ENCODE data around the gene EGF. TPM values are rescaled to one million over a fixed set of nuclear protein-coding genes. Genes with fewer than 3 reads are reported as not detected.

Gene EGF
- total RNA-seq, 1 donor from 2014 or later = 1.0 TPM

DNA sequence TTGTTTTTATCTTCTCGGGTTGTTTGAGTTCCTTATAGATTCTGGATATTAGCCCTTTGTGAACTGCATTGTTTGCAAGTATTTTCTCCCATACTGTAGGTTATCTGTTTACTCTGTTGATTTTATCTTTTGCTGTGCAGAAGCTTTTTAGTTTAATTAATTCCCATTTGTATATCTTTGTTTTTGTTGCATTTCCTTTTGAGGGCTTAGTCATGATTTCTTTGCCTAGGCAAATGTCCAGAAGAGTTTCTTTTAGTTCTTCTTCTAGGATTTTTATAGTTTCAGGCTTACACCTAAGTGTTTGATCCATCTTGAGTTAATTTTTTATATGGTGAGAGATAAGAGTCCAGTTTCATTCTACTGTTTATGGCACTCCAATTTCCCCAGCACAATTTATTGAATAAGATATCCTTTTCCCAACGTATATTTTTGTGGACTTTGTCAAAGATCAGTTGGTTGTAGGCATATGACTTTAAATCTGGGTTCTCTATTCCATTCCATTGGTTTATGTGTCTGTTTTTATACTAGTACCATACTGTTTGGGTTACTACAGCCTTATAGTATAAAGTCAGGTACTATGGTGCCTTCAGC, 54.3 kb downstream of the EGF start:
- DNase-seq = no peak

DNA sequence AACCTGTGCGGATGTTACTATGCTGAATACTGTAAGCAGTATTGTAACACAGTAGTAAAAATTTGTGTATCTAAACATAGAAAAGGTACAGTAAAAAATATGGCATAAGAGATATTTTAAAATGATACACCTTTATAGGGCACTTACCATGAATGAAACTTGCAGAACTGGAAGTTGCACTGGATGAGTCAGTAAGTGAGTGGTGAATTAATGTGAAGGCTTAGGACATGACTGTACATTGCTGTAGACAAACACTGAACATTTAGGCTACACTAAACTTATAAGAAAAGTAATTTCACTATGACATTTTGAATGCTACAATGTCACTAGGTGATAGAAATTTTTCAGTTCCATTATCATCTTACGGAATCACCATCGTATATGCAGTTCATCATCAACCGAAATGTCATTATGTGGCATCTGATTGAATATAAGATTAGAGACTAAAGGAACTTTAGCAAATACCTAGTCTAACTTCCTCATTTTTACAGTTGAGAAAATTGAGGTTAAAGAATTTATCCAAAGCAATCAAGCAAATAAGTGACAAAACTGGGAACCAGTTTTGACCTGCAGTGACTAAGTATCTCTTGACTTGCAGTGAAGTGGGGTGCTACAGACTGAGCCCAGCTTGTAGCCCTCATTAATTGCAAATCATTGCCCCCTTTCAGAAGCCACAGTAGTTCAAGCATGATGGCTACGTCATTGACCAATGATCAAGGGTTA, 55.3 kb downstream of the EGF start:
- DNase-seq = peak; percentile 5

- no peak for DNase-seq
These were observed 56.4 kb downstream of the EGF start for GRCh38 chr4:109969087-109969486.

GRCh38 chr4:109969919-109970318, 57.2 kb downstream of the EGF start:
- peak; percentile 79 for DNase-seq

- DNase-seq = no peak
These were observed 60.3 kb downstream of the EGF start for GRCh38 chr4:109972786-109973528.

DNA sequence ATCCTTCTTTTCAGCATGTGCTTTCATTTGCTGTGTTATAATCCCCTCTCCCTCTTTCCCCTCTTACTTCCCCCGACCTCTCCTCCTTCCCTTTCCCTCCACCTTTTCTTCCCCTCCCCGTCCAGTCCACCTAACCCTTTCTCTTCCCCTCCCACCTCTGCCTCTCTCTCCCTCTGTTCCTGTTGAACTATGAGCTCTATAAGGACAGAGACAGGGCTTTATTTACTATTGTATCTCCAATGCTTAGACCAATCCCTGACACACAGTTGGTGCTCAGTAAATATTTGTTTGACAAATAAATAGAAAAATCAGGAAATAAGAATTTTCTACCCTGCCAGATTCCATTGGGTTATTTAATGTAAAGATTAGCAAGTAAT, 60.8 kb downstream of the EGF start:
- no peak for DNase-seq

DNA sequence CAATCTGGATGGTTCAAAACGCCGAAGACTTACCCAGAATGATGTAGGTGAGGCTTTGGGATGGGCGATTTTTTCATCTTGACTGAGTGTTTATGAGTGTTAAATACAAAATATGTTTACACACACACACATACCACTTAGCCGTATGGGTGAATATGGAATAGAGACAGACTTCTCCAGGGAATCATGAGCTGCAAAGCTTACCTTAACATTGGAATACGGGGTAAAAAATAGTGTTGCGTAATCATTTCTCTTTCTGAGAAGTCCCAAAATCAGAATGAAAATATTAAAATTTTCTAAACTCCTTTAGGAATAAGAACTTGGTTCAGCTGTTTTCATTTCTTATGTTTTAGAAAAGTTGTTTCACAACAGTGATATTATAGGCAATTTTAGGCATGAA, 63.5 kb downstream of the EGF start:
- no peak for DNase-seq

DNA sequence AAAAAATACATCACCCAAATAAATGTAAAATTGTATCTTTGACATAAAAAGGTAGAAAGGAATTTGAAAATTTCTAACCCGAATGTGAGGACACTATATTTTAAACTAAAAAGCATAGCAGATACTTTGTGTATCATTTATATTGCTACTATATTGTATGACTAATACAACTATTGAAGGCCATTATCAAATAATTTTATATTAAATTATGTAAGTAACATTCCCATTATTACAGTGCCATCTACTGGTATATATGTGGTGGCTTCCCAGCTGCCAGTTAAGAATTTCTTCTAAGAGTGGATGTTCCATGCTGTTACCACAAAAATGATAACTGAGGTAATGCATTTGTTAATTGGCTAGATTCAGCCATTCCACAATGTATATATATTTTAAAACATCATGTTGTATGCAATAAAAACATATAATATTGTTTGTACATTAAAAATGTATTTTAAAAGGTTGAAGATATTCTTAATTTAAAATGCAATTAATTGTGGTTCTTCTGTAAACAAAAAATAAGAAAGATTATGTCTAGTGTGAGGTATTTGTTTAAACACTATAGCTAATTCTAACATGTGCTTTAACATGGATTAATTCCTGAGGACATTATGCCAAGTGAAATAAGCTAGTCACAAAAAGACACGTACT, 65.3 kb downstream of the EGF start:
- DNase-seq = peak; percentile 70

GRCh38 chr4:109978704-109979454, 66.2 kb downstream of the EGF start:
- peak; percentile 37 for DNase-seq

DNA sequence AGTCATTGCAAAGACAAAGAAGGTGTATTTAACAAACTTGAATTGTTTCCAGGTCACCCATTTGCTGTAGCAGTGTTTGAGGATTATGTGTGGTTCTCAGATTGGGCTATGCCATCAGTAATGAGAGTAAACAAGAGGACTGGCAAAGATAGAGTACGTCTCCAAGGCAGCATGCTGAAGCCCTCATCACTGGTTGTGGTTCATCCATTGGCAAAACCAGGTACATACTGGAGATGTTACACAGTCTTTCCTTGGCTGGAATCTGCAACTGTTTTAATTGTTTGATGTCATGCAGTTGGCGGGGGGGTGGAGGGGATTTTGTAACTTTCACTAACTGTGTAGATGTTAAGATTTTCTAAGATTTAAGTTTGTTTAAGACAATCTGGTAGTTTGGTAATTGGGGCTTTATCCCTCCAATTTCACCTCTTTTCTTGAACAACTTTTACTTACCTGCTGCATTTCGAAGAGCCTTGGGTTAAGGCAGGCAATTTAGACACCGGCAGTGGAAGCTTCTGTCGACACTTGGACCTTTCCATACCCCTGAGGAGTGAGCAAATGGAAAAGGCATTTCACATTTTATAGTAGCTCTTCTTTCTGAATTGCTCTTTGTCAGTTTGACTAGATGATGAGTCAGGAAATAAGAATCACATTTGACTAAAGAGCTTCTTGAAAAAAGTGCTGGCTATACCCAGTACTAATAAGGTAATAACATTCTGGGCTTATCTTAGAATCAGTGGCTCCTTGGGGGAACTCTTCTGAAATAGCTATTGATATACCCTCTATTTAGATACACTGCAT, 67.4 kb downstream of the EGF start:
- DNase-seq = no peak

DNA sequence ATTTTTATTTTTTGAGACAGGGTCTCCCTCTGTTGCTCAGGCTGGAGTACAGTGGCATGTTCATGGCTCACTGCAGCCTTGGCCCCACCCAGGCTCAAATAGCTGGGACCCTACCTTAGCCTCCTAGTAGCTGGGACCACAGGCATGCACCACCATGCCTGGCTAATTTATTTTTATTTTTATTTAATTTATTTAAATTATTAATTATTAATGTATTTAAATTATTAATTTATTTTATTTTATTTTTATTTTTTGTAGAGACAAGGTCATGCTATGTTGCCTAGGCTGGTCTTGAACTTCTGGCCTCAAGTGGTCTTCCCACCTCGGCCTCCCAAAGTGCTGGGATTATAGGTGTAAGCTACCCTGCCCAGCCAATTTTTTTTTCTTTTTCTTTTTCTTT, 69.3 kb downstream of the EGF start:
- DNase-seq = no peak

- DNase-seq = no peak
These were observed 69.8 kb downstream of the EGF start for GRCh38 chr4:109982521-109982920.

- no peak for DNase-seq
These were observed 73.6 kb downstream of the EGF start for GRCh38 chr4:109985993-109986974.

DNA sequence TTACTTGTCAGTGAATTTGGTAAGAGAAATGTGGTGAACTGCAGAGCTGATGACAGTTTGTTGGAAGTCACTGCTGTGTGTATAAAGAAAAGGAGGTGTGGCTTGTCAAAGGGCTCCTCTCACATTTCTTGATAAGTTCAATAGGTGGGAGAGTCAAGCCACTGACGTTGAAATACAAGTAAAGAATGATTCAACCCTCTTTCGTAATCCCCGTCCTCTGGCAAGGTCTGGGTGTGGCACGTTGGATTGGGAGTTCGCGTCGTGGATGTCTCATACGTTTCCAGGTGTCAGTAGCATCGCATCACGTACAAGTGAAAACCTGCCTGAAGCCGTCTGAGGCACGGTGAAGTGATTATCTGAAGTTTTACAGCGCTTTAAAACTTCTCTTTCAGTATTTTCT, 76.4 kb downstream of the EGF start:
- DNase-seq = no peak

- no peak for DNase-seq
These were observed 76.9 kb downstream of the EGF start for GRCh38 chr4:109989618-109990017.

DNA sequence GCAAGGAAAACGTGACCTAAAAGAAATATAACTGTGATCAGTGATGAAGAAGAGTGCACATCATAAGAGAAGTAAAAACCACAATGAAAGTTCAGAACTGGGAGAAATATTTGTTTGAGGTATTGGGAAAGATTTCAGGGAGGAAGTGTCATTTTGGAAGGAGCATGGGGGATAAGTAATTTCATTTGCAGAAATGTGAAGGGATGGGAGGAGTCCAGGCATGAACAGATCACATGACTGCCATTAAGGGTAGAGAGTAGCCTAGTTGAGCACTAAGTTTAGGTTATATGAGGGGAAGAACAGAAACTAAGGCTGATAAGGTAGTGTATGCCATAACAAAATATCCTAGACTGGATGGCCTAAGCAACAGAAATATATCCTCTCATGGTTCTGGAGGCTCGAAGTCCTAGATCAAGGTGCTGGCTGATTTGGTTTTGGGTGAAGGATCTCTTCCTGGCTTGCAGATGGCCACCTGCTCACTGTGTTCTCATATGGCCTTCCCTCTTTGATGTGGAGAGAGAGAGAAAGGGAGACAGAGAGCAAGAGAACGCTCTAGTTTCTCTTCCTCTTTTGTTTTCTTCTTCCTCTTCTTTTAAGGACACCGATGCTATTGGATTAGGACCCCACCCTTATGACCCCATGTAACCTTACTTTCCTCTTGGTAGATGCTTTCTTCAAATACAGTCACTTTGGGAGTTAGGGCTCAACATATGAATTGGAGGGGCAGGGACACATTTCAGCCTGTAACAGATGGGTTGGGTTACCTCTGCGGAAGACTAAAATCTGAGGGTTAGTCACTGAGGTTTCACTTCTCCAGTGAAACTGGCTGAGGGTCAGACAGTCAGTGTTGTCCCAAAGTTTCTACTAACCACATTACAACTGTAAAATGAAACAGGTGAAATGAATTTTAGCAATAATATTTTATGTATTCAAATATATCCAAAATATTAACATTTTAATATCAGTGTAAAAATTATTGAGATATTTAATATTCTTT, 77.9 kb downstream of the EGF start:
- DNase-seq = no peak

DNA sequence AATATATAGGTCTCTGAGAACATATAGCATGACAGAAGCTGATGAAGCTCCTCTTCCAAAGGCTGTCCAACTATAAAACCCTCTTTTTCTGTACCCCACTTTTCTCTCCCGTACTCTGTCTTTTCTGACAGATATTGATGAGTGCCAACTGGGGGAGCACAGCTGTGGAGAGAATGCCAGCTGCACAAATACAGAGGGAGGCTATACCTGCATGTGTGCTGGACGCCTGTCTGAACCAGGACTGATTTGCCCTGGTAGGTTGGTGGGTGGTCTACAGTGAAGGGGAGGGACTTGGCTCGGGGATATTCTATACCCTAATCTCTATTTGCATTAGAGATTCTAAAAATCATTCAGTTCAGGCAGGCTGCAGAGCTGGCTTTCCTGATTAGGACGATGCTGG, 80.4 kb downstream of the EGF start:
- DNase-seq = no peak

GRCh38 chr4:109994415-109994827, 81.7 kb downstream of the EGF start:
- no peak for DNase-seq

- DNase-seq = no peak
These were observed 83.8 kb downstream of the EGF start for GRCh38 chr4:109996526-109996925.

Measured in dermis blood vessel endothelial cell (primary cell).